HCT116 (cell line): ENCODE results near the gene UGT2A2.

Experiments
- EGR1 ChIP-seq: IDR thresholded peaks from 2 replicates; pipeline ENCODE4 v1.6.1; 2012; ENCODE audit warnings: low read depth
- EZH2 ChIP-seq: fragments of 200-600 bp; sonication (generic); IDR thresholded peaks from 2 replicates; pipeline ENCODE4 v1.6.1; 2017; ENCODE audit warnings: antibody characterized with exemption, mixed run types
- EZH2phosphoT487 ChIP-seq: fragments of 200-600 bp; IDR thresholded peaks from 2 replicates; pipeline ENCODE4 v1.6.1; 2018; ENCODE audit warnings: antibody characterized with exemption, borderline replicate concordance
- JUND ChIP-seq: IDR thresholded peaks from 2 replicates; pipeline ENCODE4 v1.6.1; 2012
- MAX ChIP-seq: IDR thresholded peaks from 2 replicates; pipeline ENCODE4 v1.6.1; 2012
- POLR2A ChIP-seq: IDR thresholded peaks from 2 replicates; pipeline ENCODE4 v1.7.0; 2011; ENCODE audit warnings: borderline replicate concordance; ENCODE audit not compliant: insufficient read depth, insufficient read length; ENCODE audit errors: extremely low read depth
- POLR2AphosphoS5 ChIP-seq: IDR thresholded peaks from 2 replicates; pipeline ENCODE4 v1.6.1; 2011; ENCODE audit warnings: mild to moderate bottlenecking, low read depth, low read length, moderate library complexity
- RAD21 ChIP-seq: IDR thresholded peaks from 2 replicates; pipeline ENCODE4 v1.6.1; 2012; ENCODE audit warnings: low read depth, mild to moderate bottlenecking
- REST ChIP-seq: IDR thresholded peaks from 2 replicates; pipeline ENCODE4 v1.6.1; 2012; ENCODE audit warnings: low read depth
- YY1 ChIP-seq: IDR thresholded peaks from 2 replicates; pipeline ENCODE4 v1.6.1; 2011; ENCODE audit warnings: low read length, low read depth, moderate library complexity, mild to moderate bottlenecking; ENCODE audit not compliant: insufficient replicate concordance; ENCODE audit errors: extremely low read depth
- ZNF274 ChIP-seq: fragments of 200-500 bp; sonication (Bioruptor generic); IDR thresholded peaks from 2 replicates; pipeline ENCODE4 v1.6.1; 2014; ENCODE audit warnings: mild to moderate bottlenecking, low read depth, low read length, inconsistent platforms
- TF ChIP-seq, protein P1 (sequence below), 3 experiments: fragments of 200-600 bp in 1 of 3; sonication (generic) in 1 of 3; IDR thresholded peaks in 2 of 3; conservative IDR thresholded peaks in 1 of 3; 2 replicates each; pipeline ENCODE4 v1.5.1; 2012 to 2017; ENCODE audit warnings: low read depth in 2 of 3, low read length in 2 of 3, antibody characterized with exemption in 1 of 3, borderline replicate concordance in 1 of 3, control low read depth in 1 of 3, mild to moderate bottlenecking in 1 of 3, mixed read lengths in 1 of 3, mixed run types in 1 of 3, moderate library complexity in 1 of 3; ENCODE audit not compliant: insufficient read depth in 1 of 3

DNA sequence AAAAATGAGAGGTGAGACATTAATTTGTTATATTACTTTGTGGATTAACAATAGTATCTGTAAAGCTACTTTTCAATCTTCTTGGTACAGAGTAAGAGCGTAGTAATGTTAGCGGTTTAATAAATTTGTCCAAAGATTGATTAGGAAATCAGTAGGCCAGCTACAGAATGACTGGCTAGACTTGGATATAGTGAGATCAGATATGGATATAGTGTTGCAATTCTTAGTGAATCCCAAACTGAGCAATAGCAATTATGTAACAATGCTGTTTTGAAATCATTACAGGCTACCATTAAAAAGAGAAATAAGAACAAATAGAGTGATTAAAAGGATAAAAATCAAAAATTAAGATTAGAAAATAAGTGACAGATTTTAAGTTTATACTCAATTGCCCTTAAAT, 847 bp upstream of the UGT2A2 start:
- TF ChIP-seq ZNF274 (no peak), POLR2A (no peak), POLR2AphosphoS5 (no peak), EZH2phosphoT487 (no peak), EZH2 (no peak), RAD21 (no peak), JUND (no peak), YY1 (no peak), MAX (no peak), REST (no peak), EGR1 (no peak)
- TF ChIP-seq, protein P1, sequence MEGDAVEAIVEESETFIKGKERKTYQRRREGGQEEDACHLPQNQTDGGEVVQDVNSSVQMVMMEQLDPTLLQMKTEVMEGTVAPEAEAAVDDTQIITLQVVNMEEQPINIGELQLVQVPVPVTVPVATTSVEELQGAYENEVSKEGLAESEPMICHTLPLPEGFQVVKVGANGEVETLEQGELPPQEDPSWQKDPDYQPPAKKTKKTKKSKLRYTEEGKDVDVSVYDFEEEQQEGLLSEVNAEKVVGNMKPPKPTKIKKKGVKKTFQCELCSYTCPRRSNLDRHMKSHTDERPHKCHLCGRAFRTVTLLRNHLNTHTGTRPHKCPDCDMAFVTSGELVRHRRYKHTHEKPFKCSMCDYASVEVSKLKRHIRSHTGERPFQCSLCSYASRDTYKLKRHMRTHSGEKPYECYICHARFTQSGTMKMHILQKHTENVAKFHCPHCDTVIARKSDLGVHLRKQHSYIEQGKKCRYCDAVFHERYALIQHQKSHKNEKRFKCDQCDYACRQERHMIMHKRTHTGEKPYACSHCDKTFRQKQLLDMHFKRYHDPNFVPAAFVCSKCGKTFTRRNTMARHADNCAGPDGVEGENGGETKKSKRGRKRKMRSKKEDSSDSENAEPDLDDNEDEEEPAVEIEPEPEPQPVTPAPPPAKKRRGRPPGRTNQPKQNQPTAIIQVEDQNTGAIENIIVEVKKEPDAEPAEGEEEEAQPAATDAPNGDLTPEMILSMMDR (IDR thresholded peaks at IDR 0.05 in 2 of 3, conservative IDR thresholded peaks at IDR 0.05 in 1 of 3; ENCODE audit: borderline replicate concordance in 1 of 3, insufficient read depth in 1 of 3, low read depth in 2 of 3, low read length in 2 of 3): no peak
